Stimulated activated CD4-positive, alpha-beta T cell treated with anti-CD3 and anti-CD28 coated beads, TNF-alpha, amount 100 ng/mL, for 1 hour (primary cell): ENCODE data around the gene DLGAP1.

Experiments used
- DNase-seq, 3 donors: peaks; one replicate each; pipeline ENCODE4 v3.0.0-alpha.2; 2020; ENCODE audit warnings: low read depth in 3 of 3, low spot score in 1 of 3

DLGAP1 gene

DNA sequence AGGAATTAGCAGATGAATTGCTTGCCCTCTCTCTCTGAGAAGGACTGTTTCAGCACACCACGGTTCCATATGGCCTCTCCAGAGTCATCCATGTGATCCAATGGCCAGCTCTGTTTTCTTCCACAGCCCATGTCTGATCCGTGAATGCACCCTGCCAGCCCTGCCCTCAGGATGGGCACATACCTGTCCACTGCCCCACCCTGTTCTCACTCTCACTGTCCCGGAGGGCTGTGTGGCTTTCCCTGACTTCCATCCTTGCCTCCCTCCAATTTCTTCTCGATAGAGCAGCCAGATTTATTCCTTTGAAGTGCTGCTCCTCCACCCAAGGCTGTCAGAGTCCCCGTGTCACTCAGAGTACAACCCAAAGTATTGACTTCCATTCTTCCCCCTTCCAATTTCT, 662.0 kb downstream of the DLGAP1 start:
- DNase-seq: no peak

DNA sequence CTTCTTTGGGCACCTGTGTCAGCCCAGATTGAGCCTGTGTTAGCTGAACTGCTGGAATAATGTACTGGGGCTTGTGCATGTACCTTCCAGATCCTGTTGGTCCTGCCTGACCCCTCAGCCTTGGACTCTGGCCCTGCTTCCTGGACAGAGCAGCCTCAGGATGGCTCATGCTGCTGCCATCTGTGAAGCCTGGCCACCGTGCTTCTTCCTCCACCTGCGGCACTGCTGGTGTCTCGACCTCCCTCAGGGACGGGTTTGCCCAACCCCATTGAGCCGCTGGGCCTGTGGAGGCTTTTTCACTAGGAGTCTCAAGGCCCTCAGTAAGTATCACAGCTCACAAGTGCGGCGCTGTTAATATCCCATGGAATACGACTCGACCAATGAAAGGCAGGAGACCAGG, 662.4 kb downstream of the DLGAP1 start:
- DNase-seq: no peak

DNA sequence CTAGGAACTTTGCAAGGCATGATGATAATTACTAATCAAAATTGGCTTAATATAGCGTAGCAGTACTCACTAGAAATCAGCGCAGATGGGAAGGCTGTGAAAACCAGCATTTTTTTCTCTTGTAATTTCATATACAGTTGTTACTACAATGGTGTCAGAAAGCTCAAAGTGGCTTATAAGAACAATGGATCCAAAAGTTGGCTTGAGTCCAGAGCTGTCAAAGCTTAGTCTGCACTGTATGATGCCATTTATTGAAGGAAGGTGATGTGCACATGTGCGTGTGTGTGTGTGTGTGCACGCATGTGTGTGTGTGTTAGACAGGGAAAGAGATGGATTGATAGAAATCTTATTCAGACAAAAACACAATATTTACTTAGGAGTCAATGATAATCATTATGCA, 663.9 kb downstream of the DLGAP1 start:
- DNase-seq: no peak

DNA sequence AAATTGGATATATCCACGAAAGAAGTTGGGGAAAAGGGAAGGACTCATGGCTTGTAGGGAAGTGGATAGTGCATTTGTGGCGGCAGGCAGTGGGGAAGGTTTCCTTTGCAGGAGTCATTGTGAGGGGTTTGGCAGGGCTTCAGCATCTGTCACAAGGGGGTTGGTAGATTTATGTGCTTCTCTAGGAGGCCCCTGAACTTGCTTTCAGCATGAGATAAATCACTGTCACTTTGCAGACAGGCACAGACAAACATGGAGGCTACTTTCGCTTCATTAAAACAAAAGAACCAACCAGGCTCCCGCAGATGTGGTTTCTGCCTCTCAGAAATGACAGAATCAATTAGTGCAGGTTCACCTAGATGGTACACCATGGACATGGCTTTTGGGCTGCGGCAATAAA, 664.4 kb downstream of the DLGAP1 start:
- no peak for DNase-seq

DNA sequence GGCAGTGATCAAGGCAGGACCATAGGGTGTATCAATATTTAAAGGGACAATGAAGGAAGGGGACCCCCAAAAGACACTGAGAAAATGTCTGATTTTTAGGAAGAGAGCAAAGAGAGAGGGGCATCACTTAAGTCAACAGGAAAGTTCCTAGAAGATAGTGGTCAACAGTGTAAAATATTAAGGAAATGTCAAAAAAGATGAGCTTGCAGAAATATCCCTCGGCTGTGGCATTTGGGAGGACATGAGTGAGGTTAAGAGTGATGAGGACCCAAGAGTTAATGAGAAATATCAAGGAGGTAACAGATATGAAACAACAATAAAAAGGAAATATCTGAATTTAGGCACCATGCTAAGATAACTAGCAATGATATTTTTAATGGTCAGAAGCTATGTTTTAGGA, 665.6 kb downstream of the DLGAP1 start:
- DNase-seq: no peak

DNA sequence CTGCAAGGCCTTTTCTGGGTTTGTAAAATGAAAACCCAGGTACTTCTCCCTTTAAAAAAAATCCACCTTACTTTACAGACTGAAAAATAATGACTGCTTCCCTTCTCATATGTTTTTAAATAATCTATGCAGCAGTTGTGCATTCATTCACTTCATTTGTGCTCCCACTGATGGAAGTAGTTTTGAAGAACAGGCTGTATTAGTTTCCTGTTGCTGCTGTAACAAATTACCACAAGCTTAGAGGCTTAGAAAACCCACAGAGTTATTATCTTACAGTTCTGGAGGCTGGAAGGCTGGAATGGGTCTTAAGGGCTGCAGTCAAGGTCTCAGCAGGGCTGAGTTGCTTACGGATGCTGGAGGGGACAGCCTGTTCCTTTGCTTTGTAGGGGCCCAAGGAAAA, 670.2 kb downstream of the DLGAP1 start:
- DNase-seq: no peak

DNA sequence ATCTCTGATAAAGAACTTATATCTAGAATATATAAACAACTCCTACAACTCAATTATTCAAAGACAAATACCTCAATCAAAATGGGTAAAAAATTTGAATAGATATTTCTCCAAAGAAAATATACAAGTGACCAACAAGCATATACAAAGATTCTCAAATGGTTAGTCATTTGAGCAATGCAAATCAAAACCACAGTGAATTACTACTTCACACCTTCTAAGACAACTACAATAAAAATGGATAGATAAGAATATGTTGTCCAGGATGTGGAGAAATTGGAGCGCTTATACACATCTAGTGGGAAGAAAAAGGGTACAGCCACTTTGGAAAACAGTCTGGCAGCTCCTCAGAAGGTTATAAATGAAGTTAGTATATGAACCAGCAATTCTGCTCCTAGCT, 672.2 kb downstream of the DLGAP1 start:
- DNase-seq: no peak

DNA sequence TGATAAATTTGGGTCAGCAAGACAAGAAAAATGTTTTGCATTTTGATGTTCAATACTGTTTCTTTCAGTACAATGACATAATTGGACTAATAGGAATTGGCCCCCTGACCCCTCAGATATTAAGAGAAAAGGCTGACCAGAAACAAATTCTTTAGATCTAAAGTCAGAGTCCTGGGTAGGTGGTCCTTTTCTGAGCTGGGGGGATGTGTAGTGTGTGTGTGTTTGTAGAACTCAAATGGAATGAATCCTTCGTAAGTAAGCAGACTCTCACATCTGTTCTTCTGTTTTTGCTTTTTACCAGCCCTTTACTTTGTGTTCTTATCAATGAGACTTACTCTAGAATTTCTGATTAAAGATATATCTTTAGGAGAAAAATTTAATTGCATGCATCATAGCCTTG, 677.4 kb downstream of the DLGAP1 start:
- no peak for DNase-seq

DNA sequence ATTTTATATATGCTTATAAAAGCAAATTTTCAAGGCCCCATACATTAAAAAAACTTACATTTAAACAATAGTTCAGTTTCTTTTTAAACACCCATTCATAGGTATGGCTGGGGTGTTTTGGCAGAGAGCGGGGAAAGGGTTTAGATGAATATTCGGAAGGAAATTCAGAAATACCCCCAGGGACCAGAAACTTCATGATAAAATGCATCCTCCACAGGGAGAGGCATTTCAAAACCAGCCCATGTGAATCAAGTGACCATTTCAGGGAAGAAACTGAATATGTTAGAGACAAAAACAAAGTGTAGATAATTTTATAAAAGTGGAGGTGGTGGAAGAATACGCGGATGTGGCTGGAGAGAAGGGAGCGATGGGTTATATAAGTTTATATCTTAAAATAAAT, 678.0 kb downstream of the DLGAP1 start:
- no peak for DNase-seq

DNA sequence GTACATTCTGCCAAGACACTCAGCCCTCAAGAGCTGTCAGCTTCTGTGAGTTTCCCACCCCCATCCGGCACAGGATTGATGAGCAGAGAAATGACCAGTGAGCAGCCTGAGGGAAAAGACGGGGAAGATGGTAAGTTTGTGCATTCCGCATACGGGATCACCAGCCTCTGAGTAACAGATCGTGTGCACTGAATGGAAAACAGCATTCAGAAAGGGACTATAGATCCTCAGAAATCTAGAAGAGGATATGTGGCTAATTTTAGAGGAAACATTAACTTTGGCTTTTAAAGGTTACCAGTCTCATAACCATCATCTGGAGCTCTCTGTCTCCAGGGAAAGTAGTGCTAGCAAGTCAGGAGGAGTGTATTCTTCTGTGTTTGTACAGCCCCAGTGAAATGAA, 679.1 kb downstream of the DLGAP1 start:
- no peak for DNase-seq

DNA sequence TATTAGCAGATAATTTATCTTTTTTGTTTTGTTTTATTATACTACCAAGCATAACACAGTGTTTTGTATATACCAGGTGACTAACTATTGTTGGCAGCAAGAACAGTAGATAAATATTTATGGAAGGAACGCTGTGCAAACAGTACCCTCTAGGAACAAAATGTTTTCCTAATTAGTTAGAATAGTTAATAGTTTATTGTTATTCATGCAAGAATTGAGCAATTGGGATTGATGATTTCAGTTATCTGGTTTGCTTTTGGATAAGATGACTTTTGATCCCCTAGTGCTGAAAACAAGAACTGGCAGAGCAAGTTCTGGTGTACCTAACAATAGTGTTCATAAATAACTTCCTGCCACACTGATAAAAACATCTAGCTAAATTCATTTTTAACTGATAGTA, 681.8 kb downstream of the DLGAP1 start:
- DNase-seq: no peak

DNA sequence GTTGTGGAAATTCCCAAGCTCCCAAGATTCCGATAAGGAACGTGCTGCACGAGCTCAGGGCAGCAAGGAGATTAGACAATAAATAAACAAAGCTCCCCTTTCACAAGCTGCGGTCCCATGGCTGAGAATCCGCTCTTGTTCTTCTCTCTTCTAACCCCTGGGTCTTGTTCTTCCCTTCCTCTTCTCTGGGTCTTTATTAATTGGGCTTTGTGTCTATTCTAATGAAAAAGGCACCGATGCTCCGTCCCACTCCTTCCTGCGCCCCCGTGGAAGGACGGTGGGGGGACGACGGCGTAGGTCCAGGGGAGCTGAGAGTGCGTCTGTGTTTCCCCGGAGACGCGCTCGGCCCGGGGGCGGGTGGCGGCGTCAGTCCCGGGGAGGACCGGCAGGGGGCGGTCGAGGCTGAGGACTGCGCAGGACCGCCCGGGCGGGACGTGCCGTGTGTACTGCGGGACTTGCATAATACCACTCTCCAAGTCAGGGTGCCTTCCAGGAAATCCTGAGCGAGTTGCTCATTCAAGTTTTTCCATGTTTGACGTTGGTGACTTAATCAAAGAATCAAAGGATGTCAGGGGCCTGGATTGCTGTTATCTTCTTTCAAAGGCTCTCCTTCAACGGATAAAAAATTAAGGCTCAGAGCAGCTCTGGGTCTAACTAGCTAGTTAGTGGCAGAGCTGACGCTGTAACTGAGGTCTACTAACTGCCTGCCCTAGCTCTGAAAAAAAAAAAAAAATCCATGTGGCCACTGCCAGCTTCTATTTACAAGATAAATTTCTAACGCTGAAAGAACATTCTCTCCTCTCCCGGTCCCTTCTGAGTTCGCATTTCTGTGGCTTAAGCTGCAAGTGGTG, 683.8 kb downstream of the DLGAP1 start:
- peak; percentile 2 to 83 (median 39) for DNase-seq

DNA sequence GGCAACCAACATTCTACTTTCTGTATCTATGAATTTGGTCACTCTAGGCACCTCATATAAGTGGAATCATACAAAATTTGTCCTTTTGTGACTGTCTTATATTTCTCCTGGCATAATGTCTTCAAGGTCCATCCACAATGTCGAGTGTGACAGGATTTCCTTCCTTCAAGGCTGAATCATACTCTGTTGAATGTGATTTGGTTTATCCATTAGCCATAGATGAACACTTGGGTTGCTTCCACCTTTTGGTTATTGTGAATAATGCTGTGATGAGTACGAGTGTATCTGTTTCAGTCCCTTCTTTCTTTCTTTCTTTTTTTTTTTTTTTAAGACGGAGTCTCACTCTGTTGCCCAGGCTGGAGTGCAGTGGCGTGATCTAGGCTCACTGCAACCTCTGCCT, 693.8 kb downstream of the DLGAP1 start:
- DNase-seq: no peak

DNA sequence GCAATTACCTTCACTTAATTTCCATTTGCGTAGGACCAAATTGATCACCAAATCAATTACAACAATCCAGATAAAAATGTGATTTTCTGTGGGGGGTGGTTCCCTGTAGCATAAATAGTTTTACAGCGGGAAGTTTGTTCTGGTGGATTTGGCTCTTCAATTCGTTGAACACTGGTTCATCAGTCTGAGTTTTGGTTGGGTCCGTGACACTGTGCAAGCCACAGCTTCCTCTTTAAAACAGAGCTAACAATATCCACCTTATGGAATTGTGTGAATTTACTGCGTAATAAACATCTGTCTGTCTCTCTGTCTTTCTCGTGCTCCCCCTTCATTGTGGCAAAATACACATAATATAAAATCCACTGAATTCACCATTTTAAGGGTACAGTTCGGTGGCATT, 694.4 kb downstream of the DLGAP1 start:
- DNase-seq: no peak

DNA sequence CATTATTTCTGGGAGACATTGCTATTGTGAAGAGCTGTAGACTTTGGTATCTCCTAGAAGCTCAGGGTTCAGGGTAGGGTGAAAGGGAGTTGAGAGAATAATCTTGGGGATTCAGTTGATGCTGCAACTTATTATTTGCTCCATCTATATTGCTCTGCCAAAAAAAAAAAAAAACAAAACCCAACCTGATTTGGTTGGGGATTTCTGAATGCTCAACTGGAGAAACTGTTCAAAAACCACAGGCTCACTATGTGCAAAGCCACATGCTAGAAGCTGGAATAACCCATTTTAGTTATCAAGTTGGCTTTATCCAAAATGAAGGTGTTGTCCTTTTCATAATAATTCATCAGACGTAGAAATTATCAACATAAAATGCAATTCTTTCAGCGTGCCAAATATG, 696.0 kb downstream of the DLGAP1 start:
- no peak for DNase-seq

DNA sequence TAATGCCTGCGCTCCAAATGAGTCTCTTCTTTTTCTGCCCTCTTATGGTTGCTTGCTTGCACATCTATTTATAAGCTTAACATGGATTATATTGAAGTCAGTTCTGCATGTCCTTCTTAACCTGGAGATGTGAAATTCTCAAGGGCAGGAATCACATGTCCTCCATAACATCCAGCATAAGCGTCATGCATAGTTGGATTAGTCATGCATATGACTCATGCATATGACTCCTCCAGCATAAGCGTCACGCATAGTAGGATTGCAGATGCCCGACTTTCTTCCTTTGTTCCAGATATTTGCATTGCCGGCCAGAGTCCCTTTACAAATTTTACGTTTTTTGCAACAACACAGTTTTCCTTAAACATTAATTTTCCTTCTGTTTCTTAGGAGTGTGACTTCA, 696.6 kb downstream of the DLGAP1 start:
- no peak for DNase-seq

DNA sequence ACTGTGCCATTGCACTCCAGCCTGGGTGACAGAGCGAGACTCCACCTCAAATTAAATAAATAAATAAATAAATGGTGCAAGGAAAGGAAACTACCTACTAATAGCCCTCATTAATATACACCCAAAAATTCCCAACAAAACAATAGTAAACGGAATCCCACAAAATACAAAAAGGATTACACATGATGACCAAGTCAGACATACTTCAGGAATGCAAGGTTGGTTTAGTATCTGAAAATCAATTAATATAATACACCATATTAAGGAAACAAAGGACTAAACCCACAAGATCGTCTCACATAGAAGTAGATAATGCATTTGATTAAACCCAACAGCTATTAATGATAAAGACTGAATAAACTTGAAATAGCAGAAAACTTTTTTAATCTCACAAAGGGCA, 697.7 kb downstream of the DLGAP1 start:
- no peak for DNase-seq

DNA sequence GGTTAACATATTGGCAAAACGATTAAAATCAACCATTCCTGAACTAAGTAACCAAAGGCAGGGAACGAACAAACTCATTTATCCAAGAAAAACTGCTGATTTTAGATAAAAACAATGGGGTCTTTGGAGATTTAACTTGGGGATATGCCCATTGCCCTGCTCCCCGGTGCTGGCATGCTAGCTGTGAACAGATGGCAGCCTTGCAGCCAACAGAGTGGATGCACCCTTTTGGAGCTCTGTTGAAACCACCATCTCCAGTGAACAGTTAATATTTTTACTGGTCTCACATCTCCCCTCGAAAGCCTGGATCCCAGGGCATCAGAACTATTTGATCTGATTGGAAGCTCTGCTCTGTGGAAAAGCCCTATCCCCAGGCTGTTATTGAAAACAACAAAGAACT, 702.0 kb downstream of the DLGAP1 start:
- no peak for DNase-seq

DNA sequence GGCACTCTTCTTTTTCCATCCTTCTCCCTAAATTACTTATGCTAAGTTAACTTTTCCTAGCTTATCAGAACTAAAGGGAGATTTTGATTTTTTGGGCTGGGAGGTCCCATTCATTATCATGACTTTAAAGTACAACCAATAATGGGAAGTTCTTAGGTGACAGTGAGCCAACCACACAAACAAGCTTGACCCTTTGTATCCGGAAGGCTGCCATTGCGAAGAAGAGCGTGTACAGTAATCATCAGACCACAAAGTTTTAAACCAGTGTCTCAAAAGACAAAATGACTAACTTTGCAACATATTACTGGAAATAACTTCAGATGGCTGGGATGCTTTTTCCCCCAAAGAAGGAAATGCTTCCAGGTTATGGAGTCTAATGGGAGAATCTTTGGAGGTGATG, 707.0 kb downstream of the DLGAP1 start:
- DNase-seq: no peak

DNA sequence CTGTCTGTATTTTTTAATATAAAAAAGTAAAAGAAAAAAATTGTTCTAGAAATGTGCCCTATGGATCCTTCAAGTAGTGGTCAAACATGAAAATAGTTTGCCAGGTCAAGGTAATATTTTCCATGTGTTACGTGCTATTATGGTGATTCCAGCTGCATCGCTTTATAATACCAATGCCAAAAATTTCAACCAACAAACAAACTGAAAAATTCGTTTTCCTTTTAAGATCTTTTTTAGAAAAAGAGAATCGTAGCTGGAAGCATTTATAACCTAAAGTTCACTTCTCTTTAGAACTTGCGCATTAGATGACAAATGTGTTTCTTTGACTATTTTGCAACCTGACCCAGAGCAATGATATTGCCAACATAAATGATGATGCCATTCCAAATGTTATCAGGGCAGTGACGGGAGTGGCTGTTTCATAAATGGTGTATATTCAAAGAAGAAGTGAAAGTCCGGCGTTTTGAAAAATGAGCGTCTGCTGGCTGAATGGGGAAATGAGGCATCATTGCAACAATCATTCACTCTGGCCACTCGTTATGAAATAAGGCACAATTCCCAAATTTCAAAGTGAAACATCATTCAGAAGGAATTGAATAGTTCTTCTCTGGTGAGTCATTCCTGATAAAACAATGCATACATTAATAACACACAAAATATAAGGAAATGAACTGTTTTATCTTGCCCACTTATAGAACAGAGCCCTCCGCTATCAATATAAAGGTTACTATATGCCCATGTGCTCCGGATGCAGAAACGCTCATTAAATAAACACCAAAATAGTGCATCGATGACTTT, 707.7 kb downstream of the DLGAP1 start:
- DNase-seq: no peak

DNA sequence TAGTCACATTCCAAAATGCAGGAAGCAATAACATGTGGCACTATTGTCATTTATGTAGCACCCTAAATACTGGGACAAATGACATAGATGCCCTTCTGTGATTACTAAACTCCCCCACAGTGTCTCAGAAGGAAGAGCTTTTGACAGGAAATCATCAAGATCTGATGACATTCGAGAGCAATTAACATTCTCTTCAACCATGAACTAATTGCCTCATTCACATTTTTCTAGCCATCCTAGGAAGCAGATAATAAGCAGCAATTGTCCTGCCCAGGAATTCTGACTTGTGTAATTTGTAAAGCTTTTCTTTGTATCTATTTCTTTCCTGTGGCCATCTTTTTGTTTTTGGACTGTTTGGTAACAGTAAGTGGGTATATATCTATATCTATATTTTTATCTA, 712.6 kb downstream of the DLGAP1 start:
- no peak for DNase-seq

DNA sequence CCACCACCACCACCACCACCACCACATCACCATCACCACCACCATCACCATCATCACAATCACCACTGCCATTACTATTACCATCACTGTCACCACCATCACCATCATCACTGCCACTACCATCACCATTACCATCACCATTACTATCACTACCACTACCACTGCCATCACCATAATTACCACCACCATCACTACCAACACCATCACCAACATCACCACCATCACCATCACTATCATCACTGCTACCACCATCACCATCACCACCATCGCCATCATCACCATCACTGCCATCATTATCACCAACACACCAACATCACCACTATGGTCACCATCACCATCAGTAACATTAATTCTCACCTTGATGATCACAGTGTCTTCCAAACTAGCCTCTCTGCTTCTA, 713.8 kb downstream of the DLGAP1 start:
- DNase-seq: no peak
